Astrocyte (in vitro differentiated cells and primary cell): ENCODE measurements around the gene CAND2. TPM values are rescaled to one million over a fixed set of nuclear protein-coding genes. Genes with fewer than 3 reads are reported as not detected.

Experiments used
- DNase-seq: peaks from one replicate; pipeline ENCODE4 v3.0.0-alpha.2; 2010; ENCODE audit warnings: low read depth
- FAIRE-seq: peaks from 2 replicates; lab custom pipeline; 2011; peaks lifted over from hg19 to GRCh38; lab: Jason Lieb, UNC
- H2AFZ ChIP-seq: 2 replicates; pipeline ENCODE4 v1.6.0; 2012; ENCODE audit warnings: low read depth, low read length, inconsistent platforms
- H3K27ac ChIP-seq: 2 replicates; pipeline ENCODE4 v1.5.1; 2011; ENCODE audit warnings: low read depth, low read length, inconsistent platforms
- H3K27me3 ChIP-seq: 2 replicates; pipeline ENCODE4 v1.6.0; 2011; ENCODE audit warnings: low read length, inconsistent platforms; ENCODE audit not compliant: insufficient read depth
- H3K36me3 ChIP-seq: 2 replicates; pipeline ENCODE4 v1.5.1; 2011; ENCODE audit warnings: low read length, inconsistent platforms; ENCODE audit not compliant: insufficient read depth
- H3K4me1 ChIP-seq: 2 replicates; pipeline ENCODE4 v1.5.1; 2011; ENCODE audit warnings: low read length, inconsistent platforms; ENCODE audit not compliant: insufficient read depth
- H3K4me2 ChIP-seq: 2 replicates; pipeline ENCODE4 v1.6.0; 2012; ENCODE audit warnings: low read length, inconsistent platforms
- H3K4me3 ChIP-seq: 2 replicates; pipeline ENCODE4 v1.5.1; 2011; ENCODE audit warnings: low read depth, mild to moderate bottlenecking, low read length, inconsistent platforms; ENCODE audit not compliant: insufficient read depth
- H3K79me2 ChIP-seq: 2 replicates; pipeline ENCODE4 v1.6.0; 2012; ENCODE audit warnings: mild to moderate bottlenecking, low read length, inconsistent platforms; ENCODE audit not compliant: insufficient read depth
- H3K9ac ChIP-seq: 2 replicates; pipeline ENCODE4 v1.6.0; 2012; ENCODE audit warnings: mild to moderate bottlenecking, low read length, inconsistent platforms
- H3K9me3 ChIP-seq: 2 replicates; pipeline ENCODE4 v1.5.1; 2012; ENCODE audit warnings: low read depth, mild to moderate bottlenecking, low read length, inconsistent platforms; ENCODE audit not compliant: insufficient read depth
- H4K20me1 ChIP-seq: 2 replicates; pipeline ENCODE4 v1.6.0; 2012; ENCODE audit warnings: low read length, inconsistent platforms; ENCODE audit not compliant: insufficient read depth
- H3K27ac Mint-ChIP-seq: one replicate; pipeline ENCODE4 v1.8.0; 2021; ENCODE audit warnings: mild to moderate bottlenecking, mixed read lengths; ENCODE audit not compliant: unreplicated experiment
- H3K27me3 Mint-ChIP-seq: one replicate; pipeline ENCODE4 v1.8.0; 2021; ENCODE audit warnings: low read depth, mixed read lengths; ENCODE audit not compliant: unreplicated experiment
- H3K36me3 Mint-ChIP-seq: one replicate; pipeline ENCODE4 v1.8.0; 2021; ENCODE audit warnings: low read depth, mixed read lengths; ENCODE audit not compliant: unreplicated experiment
- H3K4me1 Mint-ChIP-seq: one replicate; pipeline ENCODE4 v1.8.0; 2021; ENCODE audit warnings: low read depth, mixed read lengths; ENCODE audit not compliant: unreplicated experiment
- H3K4me3 Mint-ChIP-seq: one replicate; pipeline ENCODE4 v1.8.0; 2021; ENCODE audit warnings: mild to moderate bottlenecking, moderate library complexity, mixed read lengths; ENCODE audit not compliant: unreplicated experiment
- H3K9me3 Mint-ChIP-seq: one replicate; pipeline ENCODE4 v1.8.0; 2021; ENCODE audit warnings: mild to moderate bottlenecking, mixed read lengths; ENCODE audit not compliant: unreplicated experiment
- CTCF ChIP-seq: IDR thresholded peaks from 2 replicates; pipeline ENCODE4 v1.5.1; 2011; ENCODE audit warnings: low read depth, mild to moderate bottlenecking, inconsistent platforms, low read length, moderate library complexity; ENCODE audit not compliant: insufficient read depth
- EZH2 ChIP-seq: IDR thresholded peaks from 2 replicates; pipeline ENCODE4 v1.6.1; 2012; ENCODE audit warnings: mild to moderate bottlenecking, low read length, inconsistent platforms; ENCODE audit not compliant: insufficient read depth
- total RNA-seq: library from RNA; stranded (reverse); gene quantifications from 2 replicates; pipeline ENCODE4 v1.2.1, GENCODE V29; 2021

The CAND2 gene
- total RNA-seq, 1 donor from 2014 or later: 4.6 TPM

GRCh38 chr3:12825156-12825555 lies 28.7 kb downstream of the CAND2 start:
- FAIRE-seq: no peak
- H3K27ac ChIP-seq: no peak overlapping the region
- H3K36me3 Mint-ChIP-seq: peaks cover 7% of the 10 kb centered on the region

DNA sequence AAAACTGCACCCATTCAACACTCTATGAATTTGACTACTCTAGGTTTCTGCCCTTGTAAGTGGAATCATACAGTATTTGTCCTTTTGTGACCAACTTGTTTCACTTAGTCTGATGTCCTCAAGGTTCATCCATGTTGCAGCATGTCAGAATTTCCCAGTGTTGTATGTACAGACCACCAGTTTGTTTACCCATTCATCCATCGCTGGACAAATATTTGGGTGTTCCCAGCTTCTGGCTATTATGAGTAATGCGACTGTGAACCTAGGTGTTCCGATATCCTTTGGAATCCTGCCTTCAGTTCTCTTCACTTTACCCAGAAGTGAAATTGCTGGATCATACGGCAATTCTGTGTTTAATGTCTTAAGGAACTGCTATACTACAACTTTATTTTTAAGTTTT lies 32.3 kb downstream of the CAND2 start:
- TF ChIP-seq EZH2: no peak
- TF ChIP-seq CTCF: no peak
- Histone ChIP-seq H3K9ac (no peak overlapping the region), H2AFZ (no peak overlapping the region), H3K36me3 (peaks cover 16% of the 10 kb centered on the region), H3K4me3 (no peak overlapping the region), H4K20me1 (peaks cover 35% of the 10 kb centered on the region), H3K9me3 (no peaks in the 10 kb centered on the region), H3K27ac (no peak overlapping the region), H3K79me2 (no peaks in the 10 kb centered on the region), H3K27me3 (no peaks in the 10 kb centered on the region), H3K4me1 (no peaks in the 10 kb centered on the region), H3K4me2 (no peak overlapping the region)
- peaks cover 23% of the 10 kb centered on the region for H3K36me3 Mint-ChIP-seq
- H3K27ac Mint-ChIP-seq: no peak overlapping the region
- H3K9me3 Mint-ChIP-seq: no peaks in the 10 kb centered on the region
- no peak overlapping the region for H3K4me3 Mint-ChIP-seq
- FAIRE-seq (no peak), DNase-seq (no peak)
- H3K4me1 Mint-ChIP-seq: peaks cover 9% of the 10 kb centered on the region
- H3K27me3 Mint-ChIP-seq: no peaks in the 10 kb centered on the region

More at GRCh38 chr3:12825156-12825555, 28.7 kb downstream of the CAND2 start:
- no peak overlapping the region for H3K4me3 ChIP-seq
- no peak overlapping the region for H3K4me2 ChIP-seq
- H3K27me3 Mint-ChIP-seq: no peaks in the 10 kb centered on the region
- no peak overlapping the region for H3K4me3 Mint-ChIP-seq
- peaks cover 5% of the 10 kb centered on the region for H3K4me1 Mint-ChIP-seq
- no peak overlapping the region for H3K9ac ChIP-seq
- TF ChIP-seq EZH2: no peak
- TF ChIP-seq CTCF: no peak
- peaks cover 2% of the 10 kb centered on the region for H4K20me1 ChIP-seq
- no peaks in the 10 kb centered on the region for H3K79me2 ChIP-seq
- H2AFZ ChIP-seq: no peak overlapping the region
- DNase-seq: no peak
- no peaks in the 10 kb centered on the region for H3K9me3 Mint-ChIP-seq
- H3K4me1 ChIP-seq: no peaks in the 10 kb centered on the region
- H3K36me3 ChIP-seq: no peaks in the 10 kb centered on the region
- H3K9me3 ChIP-seq: no peaks in the 10 kb centered on the region
- H3K27me3 ChIP-seq: no peaks in the 10 kb centered on the region
- no peak overlapping the region for H3K27ac Mint-ChIP-seq

- H3K27ac Mint-ChIP-seq: no peak overlapping the region
- Histone ChIP-seq H3K9me3 (no peaks in the 10 kb centered on the region), H3K4me2 (no peak overlapping the region), H3K4me3 (no peak overlapping the region), H3K36me3 (peaks cover 21% of the 10 kb centered on the region), H3K9ac (no peak overlapping the region), H3K79me2 (peaks cover 4% of the 10 kb centered on the region), H3K27me3 (no peaks in the 10 kb centered on the region), H3K4me1 (no peaks in the 10 kb centered on the region), H2AFZ (no peak overlapping the region), H3K27ac (no peak overlapping the region), H4K20me1 (peaks cover 41% of the 10 kb centered on the region)
- no peak overlapping the region for H3K4me3 Mint-ChIP-seq
- DNase-seq: no peak
- H3K9me3 Mint-ChIP-seq: no peaks in the 10 kb centered on the region
- TF ChIP-seq EZH2 (no peak), CTCF (no peak)
- H3K27me3 Mint-ChIP-seq: no peaks in the 10 kb centered on the region
- no peak for FAIRE-seq
- peaks cover 29% of the 10 kb centered on the region for H3K36me3 Mint-ChIP-seq
- peaks cover 9% of the 10 kb centered on the region for H3K4me1 Mint-ChIP-seq
Observed at GRCh38 chr3:12829404-12829803, 32.9 kb downstream of the CAND2 start.
